Stimulated activated CD4-positive, alpha-beta T cell treated with anti-CD3 and anti-CD28 coated beads, Interleukin-1b, Interleukin-23, amount 100 ng/mL, for 1 hour (primary cell): ENCODE data around the gene KYAT1.
A peak's percentile ranks its signal among the peaks of the same experiment; 100 is the strongest.

Experiments used
- DNase-seq, 2 donors: peaks; one replicate each; pipeline ENCODE4 v3.0.0-alpha.2; 2020; ENCODE audit warnings: low read depth in 2 of 2

Gene KYAT1

GRCh38 chr9:128881884-128882676 is at the start of gene KYAT1, which contains the start of gene LRRC8A:
Gene KYAT1 (minus strand): TSS chr9:128881950. CDS start chr9:128845405, 36,545 bp downstream.
Gene LRRC8A (plus strand): TSS chr9:128882133. CDS start chr9:128907165, 25,032 bp downstream.
- peak; percentile 87 to 97 for DNase-seq

GRCh38 chr9:128929560-128929959 is 47.8 kb upstream of the KYAT1 start:
- no peak for DNase-seq

- no peak for DNase-seq
These were observed 46.9 kb upstream of the KYAT1 start for GRCh38 chr9:128928624-128929023.

GRCh38 chr9:128927731-128928411 is 46.1 kb upstream of the KYAT1 start:
- DNase-seq, result peak in 1 of 2 donors; percentile 13

- DNase-seq, result no peak
These were observed 41.7 kb upstream of the KYAT1 start for GRCh38 chr9:128923493-128923883.

GRCh38 chr9:128921881-128922763 is 40.4 kb upstream of the KYAT1 start:
- no peak for DNase-seq

- no peak for DNase-seq
These were observed 38.8 kb upstream of the KYAT1 start, which contains the start of gene PHYHD1 for GRCh38 chr9:128920381-128921058. Gene PHYHD1 (plus strand): TSS chr9:128920982. CDS start chr9:128922324, 1,342 bp downstream.

- no peak for DNase-seq
These were observed 37.8 kb upstream of the KYAT1 start for GRCh38 chr9:128919402-128920089.

GRCh38 chr9:128918921-128919320 is 37.2 kb upstream of the KYAT1 start:
- no peak for DNase-seq

GRCh38 chr9:128917151-128917849 is 35.5 kb upstream of the KYAT1 start:
- no peak for DNase-seq

GRCh38 chr9:128916745-128917144 is 35.0 kb upstream of the KYAT1 start:
- no peak for DNase-seq

GRCh38 chr9:128916204-128916603 is 34.5 kb upstream of the KYAT1 start:
- no peak for DNase-seq

- no peak for DNase-seq
These were observed 32.4 kb upstream of the KYAT1 start for GRCh38 chr9:128913995-128914772.

GRCh38 chr9:128913048-128913900 is 31.5 kb upstream of the KYAT1 start:
- DNase-seq, result no peak

- DNase-seq, result no peak
These were observed 30.6 kb upstream of the KYAT1 start for GRCh38 chr9:128912270-128912853.

- no peak for DNase-seq
These were observed 29.8 kb upstream of the KYAT1 start for GRCh38 chr9:128911529-128912035.

- DNase-seq, result no peak
These were observed 29.2 kb upstream of the KYAT1 start for GRCh38 chr9:128910906-128911305.

- no peak for DNase-seq
These were observed 28.1 kb upstream of the KYAT1 start for GRCh38 chr9:128909859-128910258.
